ENCODE results near the gene KRT74.

DNA sequence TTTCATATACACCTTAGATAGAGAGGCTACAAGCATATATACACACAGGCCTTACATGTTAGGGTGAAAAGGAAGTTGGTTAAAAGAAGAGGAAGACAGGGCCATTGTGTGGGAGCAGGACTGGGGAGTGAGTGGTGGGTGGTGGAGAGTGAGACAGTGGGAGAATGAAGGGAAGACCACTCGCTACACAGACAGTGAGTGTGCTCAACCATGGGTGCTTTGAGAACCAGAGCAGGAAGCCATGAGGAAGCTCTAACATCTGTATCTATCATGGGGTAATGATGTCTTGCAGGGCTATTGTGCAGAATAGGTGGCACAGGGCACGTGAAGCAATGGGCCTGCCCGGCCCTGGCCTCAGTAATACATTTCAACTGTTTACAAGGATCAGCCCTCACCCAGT is 11.4 kb upstream of the KRT74 start:
- no peak for TF ChIP-seq CTCF (conservative IDR thresholded peaks at IDR 0.05; ENCODE audit: low read length)
- TF ChIP-seq EZH2phosphoT487 (IDR thresholded peaks at IDR 0.05; ENCODE audit: borderline replicate concordance, low read depth, low read length) = no peak
